Mammary epithelial cell (primary cell): ENCODE data around the gene ASGR1.

Experiments
- EZH2 ChIP-seq: IDR thresholded peaks from 2 replicates; pipeline ENCODE4 v1.6.1; 2012; ENCODE audit warnings: low read length, inconsistent platforms, borderline replicate concordance
- TF ChIP-seq, protein P1 (sequence below), 2 donors: IDR thresholded peaks in 1 of 2; conservative IDR thresholded peaks in 1 of 2; 2 replicates each; pipeline ENCODE4 v1.5.1; 2011 to 2012; ENCODE audit warnings: inconsistent platforms in 2 of 2, low read length in 2 of 2, mild to moderate bottlenecking in 2 of 2, control low read depth in 1 of 2, low read depth in 1 of 2; ENCODE audit not compliant: insufficient read depth in 1 of 2; ENCODE audit errors: extremely low read depth in 1 of 2

DNA sequence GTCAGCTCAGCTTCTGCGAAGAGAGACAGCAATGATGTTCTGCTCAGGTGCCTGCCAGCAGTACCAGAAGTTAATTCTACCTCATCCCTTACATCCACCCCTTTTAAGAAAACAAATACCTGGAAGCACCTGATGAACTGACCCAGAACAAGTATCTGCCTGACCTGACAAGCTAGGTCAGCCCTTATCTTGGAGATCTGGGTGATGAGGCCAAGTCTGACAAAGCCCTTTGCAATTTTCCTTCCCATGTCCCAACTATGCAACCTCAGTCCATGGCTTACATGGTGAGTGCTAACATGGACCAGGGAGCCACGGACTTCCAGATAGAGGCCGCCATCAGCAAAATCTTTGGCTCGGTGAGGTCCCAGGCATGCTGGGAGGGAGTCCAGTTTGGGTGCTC is 44.2 kb upstream of the ASGR1 start:
- TF ChIP-seq, protein P1, sequence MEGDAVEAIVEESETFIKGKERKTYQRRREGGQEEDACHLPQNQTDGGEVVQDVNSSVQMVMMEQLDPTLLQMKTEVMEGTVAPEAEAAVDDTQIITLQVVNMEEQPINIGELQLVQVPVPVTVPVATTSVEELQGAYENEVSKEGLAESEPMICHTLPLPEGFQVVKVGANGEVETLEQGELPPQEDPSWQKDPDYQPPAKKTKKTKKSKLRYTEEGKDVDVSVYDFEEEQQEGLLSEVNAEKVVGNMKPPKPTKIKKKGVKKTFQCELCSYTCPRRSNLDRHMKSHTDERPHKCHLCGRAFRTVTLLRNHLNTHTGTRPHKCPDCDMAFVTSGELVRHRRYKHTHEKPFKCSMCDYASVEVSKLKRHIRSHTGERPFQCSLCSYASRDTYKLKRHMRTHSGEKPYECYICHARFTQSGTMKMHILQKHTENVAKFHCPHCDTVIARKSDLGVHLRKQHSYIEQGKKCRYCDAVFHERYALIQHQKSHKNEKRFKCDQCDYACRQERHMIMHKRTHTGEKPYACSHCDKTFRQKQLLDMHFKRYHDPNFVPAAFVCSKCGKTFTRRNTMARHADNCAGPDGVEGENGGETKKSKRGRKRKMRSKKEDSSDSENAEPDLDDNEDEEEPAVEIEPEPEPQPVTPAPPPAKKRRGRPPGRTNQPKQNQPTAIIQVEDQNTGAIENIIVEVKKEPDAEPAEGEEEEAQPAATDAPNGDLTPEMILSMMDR (conservative IDR thresholded peaks at IDR 0.05 in 1 of 2, IDR thresholded peaks at IDR 0.05 in 1 of 2; ENCODE audit: extremely low read depth in 1 of 2, insufficient read depth in 1 of 2, low read depth in 1 of 2, low read length in 2 of 2): no peak
- TF ChIP-seq EZH2: no peak
